ENCODE results near the gene SMYD3.
A peak's percentile ranks its signal among the peaks of the same experiment; 100 is the strongest.

Gene SMYD3

DNA sequence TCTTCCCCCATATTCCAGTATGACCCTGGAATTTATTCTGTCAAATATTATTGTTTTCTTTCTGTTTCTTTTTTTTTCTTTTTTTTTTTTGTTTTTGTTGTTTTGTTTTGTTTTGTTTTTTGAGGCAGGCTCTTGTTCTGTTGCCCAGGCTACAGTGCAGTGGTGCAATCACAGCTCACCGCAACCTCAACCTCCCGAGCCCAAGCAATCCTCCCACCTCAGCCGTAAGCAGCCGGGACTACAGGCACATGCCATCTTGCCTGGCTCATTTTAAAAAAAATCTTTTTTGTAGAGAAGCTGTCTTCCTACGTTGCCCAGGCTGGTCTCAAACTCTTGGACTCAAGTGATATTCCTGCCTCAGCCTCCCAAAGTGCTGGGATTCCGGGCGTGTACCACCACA, 237.6 kb downstream of the SMYD3 start:
- FAIRE-seq, result no peak

DNA sequence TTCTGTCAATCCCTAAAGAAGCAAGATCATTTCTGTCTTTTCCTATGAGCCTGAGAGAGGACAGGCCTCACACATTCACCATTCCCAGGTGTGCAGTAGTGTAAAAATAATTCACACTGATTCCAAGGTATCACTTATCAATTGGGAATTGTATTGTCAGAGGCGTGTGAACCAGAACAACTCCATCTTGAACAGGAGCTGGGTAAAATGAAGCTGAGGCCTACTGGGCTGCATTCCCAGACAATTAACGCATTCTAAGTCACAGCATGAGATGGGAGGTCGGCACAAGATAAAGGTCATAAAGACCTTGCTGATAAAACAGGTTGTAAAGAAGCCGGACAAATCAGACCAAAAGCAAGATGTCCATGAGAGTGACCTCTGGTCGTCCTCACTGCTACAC, 239.2 kb downstream of the SMYD3 start:
- no peak for FAIRE-seq

DNA sequence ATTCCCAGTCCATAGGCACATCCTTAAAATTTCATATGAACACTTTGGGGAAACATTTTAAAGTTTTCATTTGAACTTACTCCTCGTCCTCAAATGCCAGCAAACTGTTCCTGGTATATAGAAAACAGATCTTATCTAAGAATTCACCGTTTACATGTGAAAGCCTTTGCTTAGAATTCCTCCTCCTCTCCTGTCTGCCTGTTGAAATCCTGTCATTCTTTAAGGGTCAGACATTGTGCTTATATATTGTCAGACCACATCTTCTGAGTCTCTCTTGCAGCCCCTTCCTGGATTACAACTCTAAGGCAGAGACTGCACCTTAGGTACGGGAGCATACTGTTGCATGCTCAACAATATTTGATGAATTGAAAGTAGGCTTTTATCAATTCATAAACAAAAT, 239.7 kb downstream of the SMYD3 start:
- FAIRE-seq, result no peak

DNA sequence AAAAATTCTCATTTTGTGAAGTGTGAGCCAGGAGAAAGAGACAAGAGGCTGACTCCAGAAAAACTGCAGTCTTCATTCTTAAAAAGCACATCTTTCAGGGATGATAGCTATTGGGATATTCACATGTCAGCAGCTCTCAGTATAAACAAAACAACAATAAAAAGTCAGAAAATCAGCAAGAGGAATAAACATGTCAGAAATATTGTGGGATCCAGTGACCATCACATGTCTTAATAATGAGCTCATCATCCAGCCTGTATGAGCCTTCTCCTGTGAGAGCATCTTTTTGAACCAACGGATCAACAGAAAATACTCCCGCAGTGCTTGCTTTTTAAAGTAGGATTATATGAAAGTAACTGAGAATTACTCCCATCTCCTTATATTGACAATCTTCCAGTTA, 241.6 kb downstream of the SMYD3 start:
- no peak for FAIRE-seq

DNA sequence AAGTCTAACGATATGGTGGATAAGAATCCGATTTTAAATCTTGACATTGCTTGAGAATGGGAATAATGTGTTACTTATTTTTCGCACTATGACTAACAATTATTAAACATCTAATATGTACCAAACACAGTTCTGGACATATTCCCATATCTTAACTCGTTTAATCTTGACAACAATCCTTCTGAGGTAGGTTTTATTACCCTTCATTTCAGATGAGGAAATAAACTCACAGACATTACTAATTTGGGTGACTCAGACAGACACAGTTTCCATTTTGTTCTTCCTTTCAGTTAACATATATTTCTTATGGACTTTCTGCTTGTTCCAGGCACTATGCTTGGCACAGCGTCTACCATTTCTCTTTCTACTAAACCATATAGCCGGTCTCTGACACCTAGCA, 244.8 kb downstream of the SMYD3 start:
- FAIRE-seq, result no peak

DNA sequence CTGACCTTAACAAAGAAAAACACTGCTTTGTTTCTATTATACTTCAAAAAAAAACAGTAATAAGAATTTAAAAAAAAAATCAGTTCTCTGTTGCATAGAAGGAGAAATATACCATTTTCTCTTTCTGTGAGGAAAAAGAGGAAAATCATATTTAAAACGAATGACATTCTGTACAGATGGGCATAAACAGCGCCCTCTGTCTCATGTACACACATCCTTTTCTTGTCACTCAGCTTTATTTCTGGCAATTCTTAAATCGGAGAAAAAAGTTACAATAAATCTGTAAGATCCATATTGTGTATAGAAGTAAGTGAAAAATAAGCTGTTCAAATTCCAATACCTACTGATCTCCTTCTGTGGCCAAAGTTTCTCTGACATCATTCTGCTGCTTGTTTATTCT, 245.4 kb downstream of the SMYD3 start:
- no peak for FAIRE-seq

DNA sequence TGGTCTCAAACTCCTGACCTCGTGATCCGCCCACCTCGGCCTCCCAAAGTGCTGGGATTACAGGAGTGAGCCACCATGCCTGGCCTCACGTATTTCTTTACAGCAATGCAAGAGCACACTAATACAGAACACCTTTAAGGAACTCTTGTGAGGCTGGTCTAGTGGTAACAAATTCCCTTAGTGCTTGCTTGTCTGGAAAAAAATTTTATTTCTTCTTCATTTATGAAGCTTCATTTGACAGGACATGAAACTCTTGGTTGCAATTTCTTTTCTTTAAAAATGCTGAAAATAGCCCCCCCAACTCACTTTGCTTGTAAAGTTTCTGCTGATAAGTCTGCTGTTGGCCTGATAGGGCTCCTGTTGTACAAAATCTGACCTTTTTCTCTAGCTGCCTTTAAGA, 248.8 kb downstream of the SMYD3 start:
- FAIRE-seq, result no peak

DNA sequence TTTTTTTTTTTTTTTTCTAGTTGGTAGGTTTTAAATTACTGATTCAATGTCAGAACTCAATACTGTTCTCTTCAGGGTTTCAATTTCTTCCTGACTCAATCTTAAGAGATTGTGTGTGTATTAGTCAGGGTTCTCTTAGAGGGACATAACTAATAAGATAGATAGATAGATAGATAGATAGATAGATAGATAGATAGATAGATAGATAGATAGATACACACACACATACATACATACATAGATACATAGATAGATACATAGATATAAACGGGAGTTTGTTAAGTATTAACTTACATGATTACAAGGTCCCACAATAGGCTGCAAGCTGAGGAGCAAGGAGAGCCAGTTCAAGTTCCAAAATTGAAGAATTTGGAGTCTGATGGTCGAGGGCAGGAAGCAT, 251.3 kb downstream of the SMYD3 start:
- FAIRE-seq, result no peak

DNA sequence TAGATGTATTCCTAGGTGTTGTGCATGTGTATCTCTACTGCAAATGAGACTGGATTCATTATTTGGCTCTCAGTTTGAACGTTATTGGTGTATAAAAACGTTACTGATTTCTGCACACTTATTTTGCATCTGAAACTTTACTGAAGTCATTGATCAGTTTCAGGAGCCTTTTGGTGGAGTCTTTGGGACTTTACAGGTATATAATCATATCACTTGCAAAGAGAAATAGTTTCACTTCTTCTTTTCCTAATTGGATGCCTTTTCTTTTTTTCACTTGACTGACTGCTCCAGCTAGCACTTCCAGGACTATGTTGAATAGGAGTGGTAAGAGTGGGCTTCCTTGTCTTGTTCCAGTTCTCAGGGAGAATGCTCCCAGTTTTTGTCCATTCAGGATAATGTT, 252.2 kb downstream of the SMYD3 start:
- no peak for FAIRE-seq

DNA sequence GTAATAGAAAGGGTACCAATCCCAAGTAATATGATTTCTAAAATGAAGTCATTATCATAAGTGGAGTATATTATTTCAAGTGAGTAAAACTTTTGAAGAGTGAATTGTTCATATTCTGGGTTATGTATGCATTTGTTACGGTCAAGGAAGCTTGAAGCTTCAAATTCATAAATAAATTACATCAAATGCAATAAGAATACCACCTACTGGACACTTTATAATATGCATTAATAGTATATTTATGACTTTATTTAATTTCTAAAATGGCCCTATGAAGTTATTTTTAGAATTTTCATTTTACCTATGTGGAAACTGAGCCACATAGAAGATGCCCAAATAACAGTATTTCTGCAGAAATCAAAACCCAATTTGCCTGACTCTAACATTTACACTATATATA, 260.6 kb downstream of the SMYD3 start:
- no peak for FAIRE-seq

DNA sequence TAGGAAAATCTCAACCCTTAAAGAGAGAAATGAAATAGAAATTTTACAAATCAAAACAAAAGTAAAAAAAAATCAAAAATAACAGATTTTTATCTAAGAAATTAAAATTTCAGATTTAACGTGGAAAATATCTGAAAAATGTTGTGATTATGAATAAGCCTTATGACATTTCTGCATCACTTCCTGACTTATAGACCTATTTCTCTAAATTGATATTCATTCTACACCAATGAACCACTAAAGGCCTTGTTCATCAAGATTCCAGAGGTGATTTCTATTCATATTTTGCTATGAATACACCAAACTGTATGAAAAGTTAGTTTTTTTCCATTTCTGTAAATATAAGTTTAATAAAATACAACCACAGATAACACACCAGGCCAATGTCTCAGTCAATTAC, 261.5 kb downstream of the SMYD3 start:
- no peak for FAIRE-seq

DNA sequence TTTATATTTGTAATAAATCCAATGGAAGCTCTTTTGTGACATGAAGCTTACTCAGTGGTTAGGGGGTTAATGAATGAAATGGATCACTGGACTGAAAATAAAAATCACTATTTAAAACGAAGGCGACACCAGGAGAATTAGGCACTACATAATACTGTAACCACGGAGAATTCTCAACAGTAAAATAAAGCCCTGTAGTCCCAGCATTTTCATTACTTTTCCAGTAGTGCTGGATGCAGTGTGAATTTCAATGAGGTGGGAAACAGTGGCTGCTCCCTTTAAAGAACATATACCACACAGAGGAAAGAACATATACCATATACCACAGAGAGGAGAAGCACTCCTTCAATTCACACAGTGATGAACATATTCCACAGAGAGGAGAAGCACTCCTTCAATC, 275.0 kb downstream of the SMYD3 start:
- FAIRE-seq, result no peak

DNA sequence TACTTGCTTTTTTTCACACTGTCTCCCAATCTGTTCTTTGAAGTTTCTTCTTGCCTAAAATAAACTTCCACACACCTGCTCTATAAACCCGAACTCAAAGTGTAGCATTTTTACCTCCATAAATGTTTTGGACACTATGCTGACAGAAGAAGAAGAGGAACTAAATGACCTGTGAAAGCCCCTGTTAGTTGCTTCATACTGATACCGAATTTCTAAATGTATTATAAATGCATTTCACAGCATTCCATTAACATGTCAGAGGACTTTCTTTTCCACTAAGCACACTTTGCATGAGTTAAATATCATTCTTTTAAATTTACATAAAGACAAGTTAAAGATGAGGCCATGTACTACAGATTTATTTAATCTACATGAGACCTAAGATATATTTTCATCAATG, 281.0 kb downstream of the SMYD3 start:
- FAIRE-seq, result no peak

DNA sequence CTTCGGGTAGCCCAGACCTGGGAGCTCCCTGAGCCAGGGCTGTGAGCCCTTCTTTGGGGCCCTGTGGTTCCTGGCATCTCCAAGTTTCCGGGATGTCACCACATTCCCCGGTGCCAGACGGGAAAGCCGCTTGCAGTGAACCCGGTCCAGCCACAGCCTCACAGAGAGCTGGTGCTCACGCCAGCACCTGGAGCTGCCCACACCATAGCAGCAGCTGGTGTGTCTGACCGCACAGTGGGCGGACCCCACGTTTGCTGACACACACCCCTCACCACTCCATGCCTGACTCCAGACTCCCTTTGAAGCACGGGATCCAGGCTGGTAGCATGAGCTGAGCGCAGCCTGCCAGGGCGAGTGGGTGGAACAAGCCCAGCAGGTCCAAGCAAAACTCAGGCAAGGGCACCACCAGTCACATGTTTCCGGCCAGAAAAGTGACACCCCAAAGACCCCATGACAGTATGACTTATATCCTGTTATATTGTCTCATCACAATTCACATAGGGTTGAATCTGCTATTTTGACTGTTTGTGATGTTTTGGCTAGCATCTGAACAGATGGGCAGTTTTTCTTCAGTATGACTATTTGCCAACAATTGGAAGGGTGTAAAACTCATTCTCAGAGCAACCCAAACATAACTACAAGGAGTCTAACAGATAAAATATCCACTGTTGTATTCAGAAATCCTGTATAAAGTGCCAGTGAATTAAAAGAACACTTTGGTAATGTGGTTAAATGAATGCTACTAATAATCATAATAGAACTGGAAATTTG, 285.4 kb downstream of the SMYD3 start:
- FAIRE-seq, result no peak

DNA sequence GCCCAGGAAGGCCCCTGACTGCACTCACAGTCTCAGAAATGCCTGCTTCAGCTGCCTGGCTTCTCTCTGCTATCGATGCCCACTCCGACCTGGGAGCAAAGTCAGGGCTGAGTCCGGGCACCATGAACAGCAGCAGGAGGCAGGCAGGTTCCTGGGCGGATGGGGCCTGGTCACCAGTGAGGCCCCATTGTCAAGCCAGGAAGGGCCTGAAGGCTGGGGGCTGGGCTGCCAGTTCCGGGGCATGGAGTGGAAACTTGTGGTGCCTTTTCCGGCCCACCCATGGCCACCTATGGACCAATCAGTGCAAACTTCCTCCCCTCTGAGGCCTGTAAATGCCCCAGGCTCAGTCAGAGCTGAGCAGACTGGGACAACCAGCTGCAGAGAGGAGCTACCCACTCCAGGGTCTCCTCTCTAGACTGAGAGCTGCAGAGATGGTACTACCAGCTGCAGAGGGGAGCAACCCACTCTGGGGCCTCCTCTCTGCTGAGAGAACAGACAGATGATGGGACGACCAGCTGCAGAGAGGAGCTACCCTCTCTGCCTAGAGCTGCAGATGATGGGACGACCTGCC, 286.5 kb downstream of the SMYD3 start:
- no peak for FAIRE-seq

DNA sequence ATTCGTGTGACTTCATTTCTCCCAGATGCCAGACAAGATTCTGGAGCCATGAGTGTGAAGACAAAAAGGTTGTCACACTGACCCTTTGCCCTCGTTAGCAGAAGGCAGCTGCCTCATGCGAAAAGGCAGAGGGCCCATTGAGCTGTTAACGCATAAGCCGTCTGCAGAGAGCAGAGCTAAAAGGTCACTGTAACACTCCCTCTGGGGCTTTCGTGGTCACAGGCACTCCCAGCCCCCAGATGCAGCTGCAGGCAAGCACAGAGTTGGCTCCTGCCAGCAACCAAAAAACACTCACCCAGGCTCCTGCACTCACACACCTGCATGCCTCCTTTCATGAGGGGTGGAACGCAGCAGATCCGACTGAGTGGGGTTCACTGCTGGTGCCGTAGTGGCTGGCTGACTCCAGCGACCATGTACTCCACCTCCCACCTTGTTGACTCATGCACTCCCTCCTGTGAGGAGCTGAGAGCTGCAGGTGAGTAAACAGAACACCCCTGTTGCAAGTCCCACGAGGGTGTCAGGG, 287.5 kb downstream of the SMYD3 start:
- FAIRE-seq, result no peak

DNA sequence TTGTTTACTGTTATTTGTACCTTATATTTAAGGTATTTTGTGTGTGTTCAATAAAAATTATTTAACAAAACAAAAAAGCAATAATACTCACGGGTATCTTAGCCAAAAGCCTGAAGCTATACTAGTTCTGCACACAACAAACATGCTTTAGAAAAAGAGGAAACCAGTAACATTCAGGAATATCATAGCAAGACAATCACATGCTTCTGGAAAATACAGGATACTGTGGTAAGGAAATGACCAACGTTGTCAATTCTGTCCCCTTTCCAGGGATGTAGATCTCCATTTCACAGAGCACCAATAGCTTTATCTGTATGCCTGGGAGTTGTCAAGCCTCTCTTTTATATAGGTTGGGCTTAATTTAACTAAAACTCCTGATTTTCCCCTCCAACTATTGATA, 288.4 kb downstream of the SMYD3 start:
- no peak for FAIRE-seq

DNA sequence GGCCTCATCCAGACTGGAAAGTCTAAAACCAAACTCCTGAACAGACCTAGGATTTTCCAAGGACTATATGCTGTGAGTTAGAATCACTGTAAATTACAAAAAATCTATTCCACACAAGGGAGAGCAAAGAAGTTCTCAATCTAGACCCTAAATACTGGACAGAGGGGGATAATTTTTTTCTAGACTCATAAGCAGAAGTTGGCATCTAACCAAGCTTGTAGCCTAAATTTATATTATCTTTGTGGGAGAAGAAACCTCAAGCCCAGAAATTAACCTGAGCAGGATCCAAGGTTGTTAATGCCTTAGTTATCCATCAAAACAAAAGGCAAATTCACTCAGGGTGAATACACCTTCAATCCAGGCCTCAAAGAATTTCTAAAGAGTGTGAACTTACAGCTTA, 290.2 kb downstream of the SMYD3 start:
- FAIRE-seq, result no peak

DNA sequence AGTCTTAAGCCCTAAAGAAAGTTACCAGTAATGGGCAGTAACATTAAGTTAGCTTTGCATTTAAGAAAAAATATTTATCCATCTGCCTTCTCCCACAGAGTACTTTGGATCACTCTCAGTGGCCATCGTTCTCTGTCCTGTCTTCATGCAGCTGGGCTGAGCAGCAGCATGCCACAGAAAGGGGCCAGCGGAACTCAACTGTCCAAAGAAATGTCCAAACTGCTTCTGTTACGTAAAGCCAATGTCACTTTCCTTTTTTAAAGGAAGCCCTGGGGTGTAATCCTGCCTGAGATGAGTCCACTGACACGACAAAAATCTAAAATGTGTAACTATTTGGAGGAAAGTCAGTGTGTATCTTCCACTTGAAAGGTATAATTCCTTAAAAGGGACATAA, 291.6 kb downstream of the SMYD3 start:
- no peak for FAIRE-seq

DNA sequence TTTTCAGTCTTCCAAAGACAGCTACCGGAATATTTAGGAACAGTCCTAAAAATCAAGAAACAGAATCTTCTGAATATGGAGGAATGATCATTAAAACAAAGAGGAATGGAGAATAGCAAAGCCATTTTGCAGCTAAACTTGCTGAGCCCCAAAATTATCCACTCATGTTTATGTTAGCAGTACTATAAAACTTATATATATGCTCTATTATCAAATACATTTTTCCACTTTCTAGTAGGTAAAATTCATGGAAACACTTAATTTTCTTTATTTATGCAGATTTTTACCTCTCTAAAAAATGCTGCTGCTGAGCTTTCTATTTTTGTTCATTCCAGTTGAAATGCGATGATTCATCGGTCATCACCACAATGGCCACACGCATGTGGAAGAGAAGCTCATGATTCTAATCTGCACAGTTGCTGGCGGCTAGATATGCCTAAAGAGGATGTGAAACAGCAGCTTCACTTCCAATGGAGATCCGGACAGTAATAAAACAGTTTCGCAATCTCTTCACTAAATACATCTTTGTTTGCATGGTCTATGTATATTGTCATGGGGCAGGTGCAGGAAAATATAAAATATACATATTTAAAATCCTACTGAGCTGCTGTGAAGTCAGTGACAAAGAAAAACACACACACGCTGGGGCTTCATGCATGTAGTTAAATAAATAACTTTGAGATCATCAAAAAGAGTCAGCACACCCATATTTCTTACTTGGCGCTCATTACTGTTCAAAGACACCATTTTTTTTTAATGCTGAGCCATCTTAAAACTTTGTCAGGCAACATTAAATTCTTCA, 292.2 kb downstream of the SMYD3 start:
- no peak for FAIRE-seq

DNA sequence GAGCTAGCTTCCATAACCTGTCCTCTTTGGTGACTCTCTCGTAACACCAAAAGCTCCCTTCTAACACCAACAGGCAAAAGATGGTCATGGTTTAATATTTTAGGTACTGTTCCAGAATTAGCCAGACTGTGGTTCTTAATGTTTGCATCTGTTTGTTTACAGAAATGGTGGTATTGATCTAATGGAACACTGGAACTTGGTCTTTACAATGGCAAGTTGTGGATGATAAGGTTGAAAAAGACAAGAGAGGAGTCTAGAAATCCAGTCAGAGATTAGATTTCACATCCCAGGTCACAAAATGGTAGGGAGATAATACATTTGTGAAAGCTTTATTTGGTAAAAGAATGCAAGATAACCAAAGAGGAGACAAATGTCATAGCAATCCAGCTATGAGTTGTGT, 293.1 kb downstream of the SMYD3 start:
- no peak for FAIRE-seq

DNA sequence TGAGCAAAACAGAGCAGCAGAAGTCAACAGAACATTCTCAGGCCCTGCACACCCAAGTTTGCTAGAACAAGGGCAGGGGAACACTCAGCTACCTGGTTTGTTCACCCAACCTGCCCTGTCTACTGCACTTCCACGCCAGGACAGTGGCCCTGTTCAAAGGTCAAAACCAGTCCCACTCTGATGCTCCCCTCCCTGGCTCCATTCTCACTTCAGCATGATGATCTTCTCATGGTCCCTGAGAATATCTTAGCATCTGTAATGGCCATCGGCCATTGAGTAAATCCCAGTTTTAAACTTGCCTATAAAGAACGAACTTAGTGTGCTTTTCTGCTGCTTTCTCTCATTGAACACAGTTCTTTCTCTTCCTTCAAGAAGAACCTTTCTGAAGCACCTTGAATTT, 293.6 kb downstream of the SMYD3 start:
- no peak for FAIRE-seq

DNA sequence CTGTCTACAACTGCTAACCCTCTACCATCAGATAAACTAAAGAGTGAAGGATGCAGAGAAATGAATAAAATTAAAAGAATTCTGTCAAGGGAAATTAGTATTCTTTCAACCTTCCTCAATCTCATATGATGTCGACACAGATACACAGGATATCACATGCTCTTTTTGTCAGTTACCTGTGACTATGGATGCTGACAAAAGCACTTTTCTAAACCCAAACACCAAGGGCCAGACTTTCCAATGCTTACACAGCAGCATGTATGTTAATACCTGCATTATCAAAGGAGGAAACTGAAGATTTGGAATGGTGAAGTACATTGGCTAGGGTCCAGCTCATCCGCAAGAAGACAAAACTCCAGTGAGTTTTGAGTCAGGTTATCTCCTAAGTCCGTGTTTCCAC, 294.0 kb downstream of the SMYD3 start:
- no peak for FAIRE-seq

DNA sequence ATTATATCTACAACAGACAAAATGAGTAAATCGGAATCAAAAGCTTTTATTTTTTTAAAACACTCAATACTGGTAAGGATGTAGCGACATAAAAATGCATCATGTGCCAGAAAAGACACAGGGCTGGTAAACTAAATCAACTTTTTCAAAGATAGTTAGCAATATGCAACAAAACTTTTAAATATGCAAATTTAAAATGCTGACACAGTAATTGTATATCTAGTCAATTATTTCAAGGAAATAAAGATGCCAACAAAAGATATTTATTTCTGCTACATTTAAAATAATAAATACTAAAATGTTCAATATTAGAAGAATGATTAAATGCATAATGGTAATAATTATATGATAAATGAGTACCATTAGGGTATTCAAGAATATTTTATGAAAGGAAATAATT, 295.1 kb downstream of the SMYD3 start:
- peak; percentile 87 for FAIRE-seq
